Ishikawa (cell line): ENCODE measurements around the gene ZNF266.

ENCODE experiments used
- CEBPB ChIP-seq: IDR thresholded peaks from 2 replicates; pipeline ENCODE4 v1.6.1; 2012
- CREB1 ChIP-seq: IDR thresholded peaks from 2 replicates; pipeline ENCODE4 v1.6.1; 2012; ENCODE audit warnings: low read depth
- EGR1 ChIP-seq: IDR thresholded peaks from 2 replicates; pipeline ENCODE4 v1.6.1; 2012
- EP300 ChIP-seq: IDR thresholded peaks from 2 replicates; pipeline ENCODE4 v1.6.1; 2012; ENCODE audit warnings: borderline replicate concordance
- FOXM1 ChIP-seq: IDR thresholded peaks from 2 replicates; pipeline ENCODE4 v1.6.1; 2012; ENCODE audit warnings: low read depth, borderline replicate concordance
- NFIC ChIP-seq: IDR thresholded peaks from 2 replicates; pipeline ENCODE4 v1.6.1; 2012
- RAD21 ChIP-seq: IDR thresholded peaks from 2 replicates; pipeline ENCODE4 v1.6.1; 2012; ENCODE audit warnings: low read depth
- REST ChIP-seq: IDR thresholded peaks from 2 replicates; pipeline ENCODE4 v1.6.1; 2012; ENCODE audit warnings: low read depth, mild to moderate bottlenecking
- TAF1 ChIP-seq: IDR thresholded peaks from 2 replicates; pipeline ENCODE4 v1.6.1; 2012; ENCODE audit warnings: low read depth, mild to moderate bottlenecking
- TCF12 ChIP-seq: IDR thresholded peaks from 2 replicates; pipeline ENCODE4 v1.6.1; 2012; ENCODE audit warnings: low read depth
- TEAD4 ChIP-seq: IDR thresholded peaks from 2 replicates; pipeline ENCODE4 v1.6.1; 2012
- USF1 ChIP-seq: IDR thresholded peaks from 2 replicates; pipeline ENCODE4 v1.6.1; 2012
- YY1 ChIP-seq: IDR thresholded peaks from 2 replicates; pipeline ENCODE4 v1.6.1; 2012; ENCODE audit warnings: low read depth
- ZBTB7A ChIP-seq: IDR thresholded peaks from 2 replicates; pipeline ENCODE4 v1.6.1; 2012; ENCODE audit warnings: low read depth
- TF ChIP-seq, protein P1 (sequence below): IDR thresholded peaks from 2 replicates; pipeline ENCODE4 v1.6.1; 2012

ZNF266 gene

GRCh38 chr19:9456018-9456689, 20.8 kb upstream of the ZNF266 start:
- TF ChIP-seq ZBTB7A (no peak), EP300 (no peak), EGR1 (no peak), NFIC (no peak), FOXM1 (no peak), TEAD4 (no peak), TCF12 (no peak), REST (no peak), TAF1 (no peak), RAD21 (no peak), USF1 (no peak), CREB1 (no peak), YY1 (no peak), CEBPB (no peak)
- TF ChIP-seq, protein P1, sequence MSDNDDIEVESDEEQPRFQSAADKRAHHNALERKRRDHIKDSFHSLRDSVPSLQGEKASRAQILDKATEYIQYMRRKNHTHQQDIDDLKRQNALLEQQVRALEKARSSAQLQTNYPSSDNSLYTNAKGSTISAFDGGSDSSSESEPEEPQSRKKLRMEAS: no peak

- TF ChIP-seq CREB1: no peak
- no peak for TF ChIP-seq TAF1
- TF ChIP-seq YY1: no peak
- no peak for TF ChIP-seq USF1
- no peak for TF ChIP-seq RAD21
- TF ChIP-seq CEBPB: no peak
- TF ChIP-seq FOXM1: no peak
- no peak for TF ChIP-seq REST
- TF ChIP-seq, protein P1: no peak
- TF ChIP-seq NFIC: no peak
- no peak for TF ChIP-seq EP300
- TF ChIP-seq TEAD4: no peak
- no peak for TF ChIP-seq TCF12
- no peak for TF ChIP-seq ZBTB7A
- TF ChIP-seq EGR1: no peak
Measured at GRCh38 chr19:9453953-9454352, 18.6 kb upstream of the ZNF266 start.

DNA sequence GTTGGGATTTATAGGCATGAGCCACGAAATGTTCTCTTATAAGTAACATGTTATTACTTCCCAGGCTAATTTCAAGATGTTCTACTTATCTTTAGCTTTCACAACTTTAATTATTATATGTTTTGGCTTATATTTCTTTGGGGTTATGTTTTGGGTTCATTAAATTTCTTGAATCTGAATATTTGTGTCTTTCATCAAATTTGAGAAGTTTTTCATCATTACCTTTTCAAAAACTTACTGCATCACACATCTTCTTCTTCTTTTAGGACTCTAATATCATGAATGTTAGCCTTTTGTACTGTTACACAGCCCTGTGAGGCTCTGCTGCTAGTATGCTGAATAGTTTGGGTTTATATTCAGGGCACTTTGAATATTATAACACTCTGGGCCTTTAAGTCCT, 9.7 kb upstream of the ZNF266 start:
- TF ChIP-seq NFIC (no peak), CEBPB (no peak), RAD21 (no peak), ZBTB7A (no peak), YY1 (no peak), USF1 (no peak), FOXM1 (no peak), TEAD4 (no peak), TAF1 (no peak), EP300 (no peak)
- TF ChIP-seq, protein P1: no peak

DNA sequence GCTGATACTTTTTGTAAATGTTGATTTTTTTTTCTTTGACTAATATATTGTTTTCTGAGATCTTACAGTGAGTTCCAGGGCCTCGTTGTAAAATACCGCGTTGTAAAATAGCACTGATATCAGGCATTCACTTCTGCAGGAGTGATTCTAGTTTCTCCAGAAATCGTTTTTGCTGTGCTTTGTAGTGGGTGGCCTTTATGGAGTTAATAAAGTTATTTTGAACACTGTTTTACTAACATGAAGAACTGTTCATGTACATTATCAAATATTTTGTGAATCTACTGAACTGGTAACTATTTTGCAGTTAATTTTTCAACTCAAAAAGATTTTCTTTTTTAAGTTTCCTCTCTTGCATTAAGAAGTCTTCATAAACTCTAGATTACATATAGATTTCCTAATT, 985 bp upstream of the ZNF266 start:
- TF ChIP-seq RAD21 (no peak), TCF12 (no peak), NFIC (no peak), ZBTB7A (no peak), CREB1 (no peak), EP300 (no peak), USF1 (no peak)

DNA sequence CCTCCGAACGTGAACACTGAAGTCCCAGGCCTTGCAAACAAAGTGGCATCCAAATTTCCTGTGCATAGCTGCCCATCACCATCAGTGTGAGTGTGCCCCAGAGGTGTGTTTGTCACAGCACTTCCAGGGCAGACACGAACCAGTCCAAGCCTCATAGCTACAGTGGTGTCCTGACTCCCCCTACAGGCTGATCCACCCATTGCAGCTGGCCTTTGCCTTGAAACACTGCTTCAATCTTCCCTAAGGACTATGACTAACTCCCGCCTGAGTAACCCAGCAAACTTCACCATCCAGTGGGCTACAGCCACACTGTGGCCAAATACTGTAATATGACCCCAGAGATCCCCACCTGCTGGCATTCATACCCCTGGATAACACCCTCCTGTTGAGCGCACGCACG, 3.9 kb downstream of the ZNF266 start:
- no peak for TF ChIP-seq TAF1
- no peak for TF ChIP-seq RAD21
- no peak for TF ChIP-seq TCF12
- TF ChIP-seq FOXM1: no peak
- TF ChIP-seq USF1: no peak
- TF ChIP-seq, protein P1: no peak
- TF ChIP-seq NFIC: no peak
- TF ChIP-seq REST: no peak
- no peak for TF ChIP-seq TEAD4
- TF ChIP-seq EP300: no peak
- no peak for TF ChIP-seq YY1
- TF ChIP-seq EGR1: no peak
